Keratinocyte (primary cell): ENCODE measurements around the gene GLUD1. TPM values are rescaled to one million over a fixed set of nuclear protein-coding genes. Genes with fewer than 3 reads are reported as not detected.
"Not testable (repeated sequence)": the region's sequence is repeated elsewhere in the genome, so short reads cannot be mapped to it uniquely, and the experiment has no call there.

Source experiments
- DNase-seq: peaks from one replicate; pipeline ENCODE4 v3.0.0-alpha.2; 2011; ENCODE audit warnings: low read depth, missing footprints, low spot score
- FAIRE-seq: peaks from 2 replicates; lab custom pipeline; 2011; peaks lifted over from hg19 to GRCh38; lab: Jason Lieb, UNC
- H2AFZ ChIP-seq: 2 replicates; pipeline ENCODE4 v1.6.0; 2012; ENCODE audit warnings: low read length, control low read depth, inconsistent platforms; ENCODE audit not compliant: control insufficient read depth
- H3K27ac ChIP-seq: 2 replicates; pipeline ENCODE4 v1.5.1; 2011; ENCODE audit warnings: low read length; ENCODE audit not compliant: control insufficient read depth, insufficient read depth
- H3K27me3 ChIP-seq: 3 replicates; pipeline ENCODE4 v1.6.0; 2011; ENCODE audit warnings: low read length; ENCODE audit not compliant: control insufficient read depth, insufficient read depth; ENCODE audit errors: extremely low read depth
- H3K36me3 ChIP-seq, 2 experiments: 2 replicates in 1 of 2; 3 replicates in 1 of 2; pipeline ENCODE4 v1.5.1; 2011; ENCODE audit warnings: low read length in 2 of 2, mild to moderate bottlenecking in 1 of 2; ENCODE audit not compliant: control insufficient read depth in 2 of 2, insufficient read depth in 2 of 2; ENCODE audit errors: extremely low read depth in 1 of 2
- H3K4me1 ChIP-seq: 3 replicates; pipeline ENCODE4 v1.5.1; 2011; ENCODE audit warnings: low read length; ENCODE audit not compliant: control insufficient read depth, insufficient read depth; ENCODE audit errors: extremely low read depth
- H3K4me2 ChIP-seq: 3 replicates; pipeline ENCODE4 v1.6.0; 2011; ENCODE audit warnings: low read depth, low read length; ENCODE audit not compliant: control insufficient read depth, insufficient read depth; ENCODE audit errors: extremely low read depth
- H3K4me3 ChIP-seq, 3 experiments: fragments of 200-600 bp in 1 of 3; sonication (generic) in 1 of 3; 2 replicates in 2 of 3; 3 replicates in 1 of 3; pipeline ENCODE4 v1.5.1; 2011 to 2016; ENCODE audit warnings: low read length in 3 of 3, mild to moderate bottlenecking in 3 of 3, control low read depth in 2 of 3, inconsistent platforms in 1 of 3, low read depth in 1 of 3, mixed read lengths in 1 of 3, mixed run types in 1 of 3, moderate library complexity in 1 of 3; ENCODE audit not compliant: control insufficient read depth in 2 of 3, insufficient read depth in 2 of 3; ENCODE audit errors: extremely low read depth in 1 of 3
- H3K79me2 ChIP-seq: 2 replicates; pipeline ENCODE4 v1.6.0; 2012; ENCODE audit warnings: low read length; ENCODE audit not compliant: control insufficient read depth, insufficient read depth
- H3K9ac ChIP-seq: 3 replicates; pipeline ENCODE4 v1.6.0; 2011; ENCODE audit warnings: low read length; ENCODE audit not compliant: control insufficient read depth, insufficient read depth; ENCODE audit errors: extremely low read depth
- H3K9me1 ChIP-seq: 3 replicates; pipeline ENCODE4 v1.6.0; 2011; ENCODE audit warnings: low read length; ENCODE audit not compliant: control insufficient read depth, insufficient read depth; ENCODE audit errors: extremely low read depth
- H3K9me3 ChIP-seq: 2 replicates; pipeline ENCODE4 v1.5.1; 2012; ENCODE audit warnings: low read depth, low read length; ENCODE audit not compliant: control insufficient read depth
- H4K20me1 ChIP-seq: 3 replicates; pipeline ENCODE4 v1.6.0; 2011; ENCODE audit warnings: low read length; ENCODE audit not compliant: control insufficient read depth, insufficient read depth; ENCODE audit errors: extremely low read depth
- CTCF ChIP-seq, 3 experiments: IDR thresholded peaks in 1 of 3; conservative IDR thresholded peaks in 1 of 3; optimal IDR thresholded peaks in 1 of 3; 2 replicates in 2 of 3; 3 replicates in 1 of 3; pipeline versions ENCODE3 to v1.5.1; 2011; ENCODE audit warnings: low read length in 3 of 3, mild to moderate bottlenecking in 3 of 3, moderate library complexity in 2 of 3, control low read depth in 1 of 3, inconsistent platforms in 1 of 3; ENCODE audit not compliant: insufficient read depth in 2 of 3; ENCODE audit errors: extremely low read depth in 1 of 3
- EZH2 ChIP-seq: IDR thresholded peaks from one replicate; pipeline ENCODE4 v1.6.1; 2012; ENCODE audit warnings: inconsistent platforms, mild to moderate bottlenecking, low read length, moderate library complexity
- dilution Hi-C: fragments of 300-500 bp; cut with MboI; formaldehyde crosslinking; loops from one replicate; pipeline ENCODE4 v1.7.0; 2020; ENCODE audit warnings: low sequenced_read_pairs; ENCODE audit not compliant: extremely low pct_ligation_motif_present
- polyA minus RNA-seq, 3 experiments: library from RNA; depleted of rRNA, polyadenylated mRNA; stranded (reverse); fragments of >200 nt; gene quantifications; 1 replicate in 1 of 3; 2 replicates in 1 of 3; 3 replicates in 1 of 3; pipeline ENCODE4 v1.2.3, GENCODE V29; 2011
- polyA plus RNA-seq, 5 experiments: library from polyadenylated mRNA; depleted of rRNA in 3 of 5; stranded (reverse) in 3 of 5; stranded (forward) in 1 of 5; unstranded in 1 of 5; fragments of >200 nt; gene quantifications; 1 replicate in 1 of 5; 2 replicates in 3 of 5; 3 replicates in 1 of 5; pipeline versions ENCODE4 v1.2.1 to v1.2.3, GENCODE V29; 2011 to 2012; ENCODE audit warnings: missing spikeins in 2 of 5, low read depth in 1 of 5, low replicate concordance in 1 of 5

GLUD1 gene
- polyA plus RNA-seq = 82.1 to 124 TPM (median 106 TPM) in 3 replicates
- polyA plus RNA-seq (2011; ENCODE audit: low read depth) = 14.5 TPM
- polyA plus RNA-seq (2011; cell fraction: cytosol; rRNA removed) = 77.4 and 109 TPM in 2 replicates
- polyA plus RNA-seq (2011; cell fraction: nucleus; rRNA removed) = 81.0 and 84.9 TPM in 2 replicates
- polyA plus RNA-seq (2012; ENCODE audit: low replicate concordance) = 60.5 and 95.3 TPM in 2 replicates
- 38.3 to 154 TPM (median 92.6 TPM) in 3 replicates for polyA minus RNA-seq
- 96.5 TPM for polyA minus RNA-seq (2011; cell fraction: cytosol; rRNA and poly(A)+ RNA removed)
- 49.8 and 69.4 TPM in 2 replicates for polyA minus RNA-seq (2011; cell fraction: nucleus; rRNA and poly(A)+ RNA removed)

DNA sequence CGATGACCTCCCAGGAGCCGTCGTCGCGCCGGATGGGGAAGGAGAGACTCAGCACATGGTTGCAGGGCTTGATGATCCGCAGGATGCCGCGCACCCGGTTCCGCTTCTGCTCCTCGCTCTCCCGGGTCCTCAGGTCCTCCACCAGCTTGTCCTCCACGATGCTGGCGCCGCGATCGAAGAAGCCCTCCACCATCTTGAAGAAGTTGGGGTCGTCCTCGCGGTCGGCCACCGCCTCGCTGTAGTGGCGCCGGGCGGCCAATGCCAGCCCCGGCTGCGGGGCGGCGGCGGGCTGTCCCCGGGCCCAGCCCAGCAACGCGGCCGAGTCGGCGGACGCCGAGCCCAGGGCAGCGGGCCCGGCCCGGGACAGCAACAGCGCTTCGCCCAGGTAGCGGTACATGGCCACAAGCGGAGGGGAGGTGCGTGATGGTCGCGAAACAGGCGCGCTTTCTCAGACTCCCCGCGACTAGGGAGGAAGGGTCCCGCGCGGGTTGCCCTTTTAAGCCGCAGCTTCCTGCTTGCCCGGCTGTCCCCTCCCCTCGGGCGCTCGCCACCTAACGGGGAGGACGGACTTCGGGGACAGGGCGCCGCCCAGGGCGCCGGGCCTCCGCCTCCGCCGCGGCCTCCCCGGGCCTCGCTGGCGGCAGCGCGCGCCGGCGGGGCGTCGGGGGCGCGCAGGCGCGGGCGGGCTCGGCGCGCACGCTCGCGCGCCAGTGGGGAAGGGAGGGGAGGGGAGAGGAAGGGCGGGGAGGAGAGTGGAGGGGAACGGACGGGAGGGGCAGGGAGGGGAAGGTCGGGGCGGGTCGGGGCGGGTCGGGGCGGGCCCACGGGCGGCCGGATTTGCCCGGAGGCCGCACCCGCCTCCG lies at the start of gene GLUD1, which contains the start of gene SHLD2:
Gene GLUD1, minus strand, starts transcription at position 471 of the 863 bp plus-strand sequence. Its CDS starts 74 bp downstream, at position 397.
Gene SHLD2, plus strand, starts transcription at position 834 of the 863 bp plus-strand sequence. CDS start 56,149 bp downstream, outside the sequence.
- no peak for FAIRE-seq
- H3K9ac ChIP-seq = peak within 1 kb of the TSS; percentile 93
- no peaks in the 10 kb centered on the region for H4K20me1 ChIP-seq
- dilution Hi-C loops = no loop called here
- TF ChIP-seq CTCF (optimal IDR thresholded peaks at IDR 0.05 in 1 of 3, IDR thresholded peaks at IDR 0.05 in 1 of 3, conservative IDR thresholded peaks at IDR 0.05 in 1 of 3; ENCODE audit: extremely low read depth in 1 of 3, insufficient read depth in 2 of 3, low read length in 3 of 3) (no peak), EZH2 (no peak)
- no peaks in the 10 kb centered on the region for H3K27me3 ChIP-seq
- peak within 1 kb of the TSS; percentile 96 for H3K4me2 ChIP-seq
- peaks cover 3% of the 10 kb centered on the region in 2 experiments for H3K36me3 ChIP-seq
- H3K9me1 ChIP-seq = no peaks in the 10 kb centered on the region
- H3K9me3 ChIP-seq = no peaks in the 10 kb centered on the region
- peak within 1 kb of the TSS; percentile 90 for H3K27ac ChIP-seq
- peaks cover 23% of the 10 kb centered on the region for H3K4me1 ChIP-seq
- no peak for DNase-seq
- peak within 1 kb of the TSS; percentile 78 to 99 (median 93) for H3K4me3 ChIP-seq
- peaks cover 76% of the 10 kb centered on the region for H3K79me2 ChIP-seq
- H2AFZ ChIP-seq = peak within 1 kb of the TSS; percentile 87

DNA sequence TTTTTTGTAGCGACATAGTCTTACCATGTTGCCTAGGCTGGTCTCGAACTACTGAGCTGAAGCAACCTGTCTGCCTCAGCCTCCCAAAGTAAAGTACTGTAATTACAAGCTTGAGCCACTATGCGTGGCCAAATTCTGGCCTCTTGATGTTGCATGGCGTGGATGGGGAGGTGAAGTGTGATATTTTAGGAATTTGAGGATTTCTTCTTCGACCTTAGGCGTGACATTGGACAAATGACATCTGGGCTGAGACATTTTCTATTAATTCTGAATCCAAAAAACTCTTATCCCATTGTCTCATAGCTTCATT lies 48.4 kb upstream of the GLUD1 start:
- H3K36me3 ChIP-seq, H3K9me1 ChIP-seq, H3K9ac ChIP-seq, dilution Hi-C loops, H2AFZ ChIP-seq, H3K4me3 ChIP-seq, DNase-seq, FAIRE-seq, H3K79me2 ChIP-seq, H3K9me3 ChIP-seq, H3K27ac ChIP-seq, H3K4me1 ChIP-seq, H3K4me2 ChIP-seq, H3K27me3 ChIP-seq, H4K20me1 ChIP-seq: not testable (repeated sequence)

GRCh38 chr10:87142230-87143108 lies 47.8 kb upstream of the GLUD1 start:
- DNase-seq, H3K27ac ChIP-seq: not testable (repeated sequence)

DNA sequence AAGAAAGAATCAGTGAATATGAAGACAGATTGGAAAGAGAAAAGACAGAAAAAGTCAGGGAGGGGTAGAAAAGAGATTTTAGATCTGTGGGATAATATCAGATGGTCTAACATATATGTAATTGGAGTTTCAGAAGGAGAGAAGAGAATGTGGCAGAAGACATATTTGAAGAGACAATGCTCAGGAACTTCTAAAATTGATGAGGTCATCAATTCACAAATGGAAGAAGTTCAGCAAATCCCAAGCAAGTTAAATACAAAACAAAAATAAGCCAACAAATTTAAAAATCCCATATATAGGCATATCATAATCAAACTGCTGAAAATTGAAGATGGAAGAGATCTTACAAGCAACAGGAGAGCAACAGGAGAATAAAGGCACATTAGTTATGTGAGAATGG lies 42.8 kb upstream of the GLUD1 start:
- H3K9me3 ChIP-seq, H3K4me3 ChIP-seq, H3K9me1 ChIP-seq, dilution Hi-C loops, H3K27ac ChIP-seq, FAIRE-seq, H3K36me3 ChIP-seq, H2AFZ ChIP-seq, H3K9ac ChIP-seq, H3K27me3 ChIP-seq, H4K20me1 ChIP-seq, H3K79me2 ChIP-seq, H3K4me1 ChIP-seq, DNase-seq, H3K4me2 ChIP-seq: not testable (repeated sequence)

More at GRCh38 chr10:87142230-87143108, 47.8 kb upstream of the GLUD1 start:
- H3K9me1 ChIP-seq, dilution Hi-C loops, H3K4me1 ChIP-seq, H4K20me1 ChIP-seq, H3K79me2 ChIP-seq, H3K9ac ChIP-seq, FAIRE-seq, H3K4me3 ChIP-seq, H3K27me3 ChIP-seq, H2AFZ ChIP-seq, H3K9me3 ChIP-seq, H3K36me3 ChIP-seq: not testable (repeated sequence)
- H3K4me2 ChIP-seq = peak overlapping the region; percentile 8
